Stimulated activated CD4-positive, alpha-beta T cell treated with anti-CD3 and anti-CD28 coated beads, Interleukin-4, amount 100 ng/mL, for 48 hours (primary cell): ENCODE measurements around the gene IL3.
A peak's percentile ranks its signal among the peaks of the same experiment; 100 is the strongest.

Experiments used
- DNase-seq, 2 donors: peaks; one replicate each; pipeline ENCODE4 v3.0.0-alpha.2; 2020; ENCODE audit warnings: low read depth in 2 of 2

The IL3 gene

DNA sequence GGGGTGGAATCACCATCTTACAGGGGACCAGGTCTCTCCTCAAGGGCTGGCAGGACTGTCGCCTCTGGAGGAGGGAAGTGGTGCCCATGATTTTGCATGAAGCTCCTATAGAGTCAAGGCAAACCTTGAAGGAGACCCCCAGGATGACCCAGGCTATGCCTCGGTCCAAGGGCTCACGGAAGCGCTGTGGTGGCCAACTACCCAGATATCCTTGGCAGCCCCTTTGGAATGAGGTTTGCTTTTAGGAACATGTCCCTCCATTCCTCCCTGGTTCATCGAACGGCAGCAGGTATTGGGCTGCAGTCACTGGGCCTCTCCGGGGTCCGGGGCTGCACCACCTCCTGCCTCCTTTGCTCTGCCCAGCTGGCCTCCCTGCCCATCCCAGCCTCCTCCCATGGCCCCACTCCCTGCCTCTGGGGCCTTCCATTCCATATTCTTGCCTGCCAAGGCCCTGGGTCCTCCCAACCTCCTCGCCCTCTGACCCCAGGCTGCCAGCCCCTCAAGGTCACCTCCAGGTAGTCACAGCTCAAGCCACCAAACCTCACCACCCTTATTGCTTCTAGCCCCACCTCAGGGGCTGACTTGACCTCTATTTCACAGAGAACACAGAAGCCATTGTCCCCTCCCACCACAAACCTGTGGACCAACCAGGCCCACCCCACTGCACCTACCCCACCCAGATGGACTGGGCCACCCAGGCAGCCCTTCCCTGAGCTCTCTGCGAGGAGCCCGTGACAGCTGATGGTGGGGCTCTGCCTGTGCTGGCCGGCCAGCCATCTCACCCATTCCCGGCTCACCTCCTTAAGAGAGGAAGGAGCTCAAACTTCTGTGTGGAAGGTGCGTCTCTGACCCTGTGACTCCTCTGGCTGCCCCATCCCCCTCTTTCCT is 3.6 kb upstream of the IL3 start:
- no peak for DNase-seq

DNA sequence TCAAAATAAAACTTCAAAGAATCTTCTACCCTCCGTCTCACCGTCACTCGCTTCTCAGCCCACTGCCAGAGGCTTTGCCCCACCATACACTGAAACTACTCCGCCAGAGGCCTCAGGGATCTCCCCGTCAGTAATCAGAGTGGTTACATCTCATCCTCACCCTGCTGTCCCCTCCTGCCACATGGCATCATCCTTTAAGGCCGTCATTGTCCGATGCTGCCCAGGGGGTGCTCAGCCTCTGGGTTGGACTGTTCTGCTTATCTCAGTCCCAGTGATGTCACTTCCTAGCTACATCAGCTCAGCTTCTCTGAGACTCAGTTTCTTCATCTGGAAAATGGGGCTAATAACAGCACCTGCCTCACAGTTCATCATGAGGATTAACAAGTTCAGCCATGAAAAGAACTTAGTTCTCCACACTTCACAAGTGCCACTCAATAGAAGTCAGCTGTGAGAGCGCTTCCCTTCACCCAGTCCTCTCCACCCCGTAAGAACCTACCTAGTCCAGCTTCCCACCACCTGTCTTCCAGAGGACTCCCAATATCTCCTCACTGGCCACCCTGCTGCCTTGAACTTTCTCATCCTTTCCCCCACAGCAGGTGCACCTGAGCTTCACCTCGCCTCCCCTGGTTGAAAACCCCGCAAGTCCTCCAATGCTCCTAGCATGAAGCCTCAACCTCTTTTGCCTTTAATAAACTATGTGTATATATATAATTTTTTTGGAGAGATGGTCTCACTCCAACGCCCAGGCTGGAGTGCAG is 2.8 kb upstream of the IL3 start:
- no peak for DNase-seq

DNA sequence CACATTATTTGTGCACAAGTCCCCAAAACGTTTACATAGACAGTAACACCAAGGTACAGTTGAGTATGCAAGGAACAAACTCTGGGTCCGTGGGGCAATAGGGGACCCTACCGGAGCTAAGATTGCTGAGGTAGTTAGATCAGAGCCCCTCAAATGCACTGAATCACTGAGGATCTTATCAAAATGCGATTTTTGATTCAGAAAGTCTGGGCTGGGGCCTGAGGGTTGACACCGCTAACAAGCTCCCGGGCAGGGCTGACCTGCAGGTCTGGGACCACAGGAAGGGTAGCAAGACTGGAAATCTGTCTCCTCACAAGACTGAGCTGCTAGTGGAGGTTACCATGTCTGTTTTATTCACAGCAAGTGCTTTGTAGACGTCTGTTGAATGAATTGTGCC is 1.8 kb upstream of the IL3 start:
- no peak for DNase-seq

DNA sequence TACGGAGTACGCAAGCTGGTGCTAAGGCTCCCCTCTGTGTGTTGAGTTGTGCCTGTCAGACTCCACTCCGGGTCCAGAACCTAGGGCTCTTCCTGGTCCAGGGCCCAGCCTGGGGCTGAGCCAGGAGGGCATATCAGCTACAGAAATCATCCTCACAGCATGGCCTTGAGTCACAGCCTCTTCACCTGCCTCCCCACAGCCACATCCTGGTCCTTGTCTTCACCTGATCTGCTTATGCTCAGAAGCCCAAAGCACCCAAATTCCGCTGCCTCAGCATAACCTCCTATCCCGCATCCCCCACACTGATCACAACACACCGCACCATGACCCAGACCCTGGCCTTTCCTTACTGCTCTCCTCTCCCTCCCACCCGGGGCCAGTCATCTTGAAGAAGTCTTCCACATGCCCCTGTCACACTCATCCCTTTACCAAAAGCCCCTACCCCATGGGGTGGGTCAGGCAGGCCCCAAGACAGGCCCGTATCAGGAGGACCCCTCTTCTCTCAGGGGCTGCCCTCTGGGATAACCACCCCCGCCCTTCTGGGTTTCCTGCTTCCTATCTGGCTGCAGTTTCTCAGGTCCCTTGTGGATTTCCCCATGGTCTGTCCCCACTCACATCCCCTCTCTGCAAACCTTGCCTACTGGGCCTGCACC is 1.3 kb upstream of the IL3 start:
- DNase-seq, result no peak

DNA sequence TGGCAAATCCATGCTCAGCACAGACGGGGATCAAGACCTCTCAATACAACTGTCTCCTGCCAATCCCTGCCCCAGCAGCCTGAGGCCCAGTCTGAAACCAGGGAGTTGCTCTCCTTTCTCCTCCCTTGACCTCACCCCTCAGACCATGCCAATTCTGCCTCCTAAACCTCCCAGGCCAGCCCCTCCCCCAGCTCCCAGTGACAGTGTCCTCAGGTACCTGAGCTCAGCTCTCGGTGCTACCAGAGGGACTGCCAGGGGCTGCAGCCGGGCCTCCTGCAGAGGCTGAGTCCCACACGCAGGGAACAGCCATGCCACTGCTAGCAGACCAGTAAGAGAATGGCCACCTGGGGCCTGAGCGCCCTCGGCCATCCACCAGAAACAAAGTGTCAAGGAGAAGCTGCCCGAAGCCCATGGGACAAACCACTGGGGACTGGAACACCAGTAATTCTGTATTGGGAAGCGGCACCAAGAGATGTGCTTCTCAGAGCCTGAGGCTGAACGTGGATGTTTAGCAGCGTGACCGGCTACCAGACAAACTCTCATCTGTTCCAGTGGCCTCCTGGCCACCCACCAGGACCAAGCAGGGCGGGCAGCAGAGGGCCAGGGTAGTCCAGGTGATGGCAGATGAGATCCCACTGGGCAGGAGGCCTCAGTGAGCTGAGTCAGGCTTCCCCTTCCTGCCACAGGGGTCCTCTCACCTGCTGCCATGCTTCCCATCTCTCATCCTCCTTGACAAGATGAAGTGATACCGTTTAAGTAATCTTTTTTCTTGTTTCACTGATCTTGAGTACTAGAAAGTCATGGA is 557 bp upstream of the IL3 start:
- no peak for DNase-seq

DNA sequence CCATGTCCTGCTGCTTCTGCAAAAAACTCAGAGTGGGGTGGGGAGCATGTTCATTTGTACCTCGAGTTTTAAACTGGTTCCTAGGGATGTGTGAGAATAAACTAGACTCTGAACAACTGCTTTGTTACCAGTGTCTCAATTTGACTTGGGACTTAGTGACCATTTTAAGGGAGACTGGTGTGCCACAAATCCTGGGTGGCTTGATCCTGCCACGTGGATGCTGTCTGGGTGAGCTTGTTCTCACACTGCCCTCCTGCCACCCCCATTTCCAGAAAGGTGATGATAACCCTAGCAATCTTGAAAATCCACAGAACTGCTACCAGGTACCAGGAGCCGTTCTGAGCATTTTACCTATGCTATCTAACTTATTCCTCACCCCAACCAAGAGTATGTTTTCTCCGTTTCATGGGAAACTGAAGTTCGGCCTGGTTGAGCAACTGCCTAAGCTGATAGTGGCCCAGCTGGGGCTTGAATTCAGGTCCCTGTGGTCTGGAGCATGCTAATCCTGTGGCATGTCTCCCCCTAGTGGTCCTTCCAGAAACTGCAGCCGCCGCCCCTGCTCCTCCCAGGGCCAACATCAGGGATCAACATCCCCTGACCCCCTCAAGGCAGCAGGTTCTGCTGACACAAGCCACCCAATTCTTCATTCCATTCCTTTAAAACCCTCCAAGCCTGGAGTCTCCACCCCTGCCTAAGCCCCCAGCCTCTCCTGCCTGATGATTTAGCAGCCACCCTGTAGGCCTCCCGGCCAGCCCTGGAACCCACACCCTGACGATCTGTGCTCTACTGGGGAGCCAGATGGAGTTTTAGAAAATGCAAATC is 2.8 kb downstream of the IL3 start:
- DNase-seq, result peak; percentile 80 to 92

DNA sequence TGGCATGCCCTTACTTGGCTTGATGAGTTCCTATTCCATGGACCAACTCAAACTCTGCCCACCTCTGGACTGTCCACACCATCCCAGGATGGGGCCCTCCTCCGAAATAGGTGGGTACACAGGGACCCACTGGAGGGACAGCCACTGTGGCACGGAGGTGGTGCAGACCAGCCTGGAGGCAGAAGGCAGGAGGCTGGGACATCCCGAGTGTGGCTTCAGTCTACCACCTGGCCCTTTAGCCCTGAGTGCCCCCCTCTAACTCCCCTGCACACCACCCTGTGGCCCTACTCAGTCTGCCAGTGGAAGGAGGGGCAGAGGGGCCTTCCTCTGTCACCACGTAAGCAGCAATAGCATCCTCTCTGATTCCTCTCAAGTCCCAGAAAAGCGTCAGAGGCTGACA is 3.7 kb downstream of the IL3 start:
- no peak for DNase-seq

DNA sequence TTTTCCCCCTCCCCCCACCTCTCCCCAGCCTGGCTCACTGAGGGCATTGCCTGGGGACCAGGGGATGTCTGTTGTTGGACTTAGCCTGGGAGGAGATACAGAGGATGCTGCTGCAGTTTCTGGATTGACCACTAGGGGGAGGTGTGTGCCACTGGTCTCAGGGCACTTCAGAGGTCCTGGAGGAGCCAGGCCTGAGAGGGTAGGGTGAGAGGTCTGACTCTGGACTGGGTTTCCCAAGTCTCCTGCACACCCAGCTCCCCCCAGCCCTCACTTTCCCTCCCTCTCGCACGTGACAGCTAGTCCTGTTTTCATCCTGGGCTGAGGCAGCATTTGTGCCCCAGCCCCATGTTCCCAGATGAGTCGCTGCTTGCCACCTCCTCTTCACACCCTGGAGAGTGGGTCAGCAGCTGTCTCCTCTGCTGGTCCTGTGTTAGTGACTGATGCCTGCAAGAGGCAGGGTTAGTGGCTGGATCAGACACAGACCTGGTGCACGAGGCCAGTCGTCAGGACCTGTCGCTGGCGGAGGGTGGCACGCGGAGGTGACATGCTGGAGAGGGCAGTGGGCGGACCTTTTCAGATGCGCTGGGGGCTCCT is 4.4 kb downstream of the IL3 start:
- peak; percentile 80 to 88 for DNase-seq

DNA sequence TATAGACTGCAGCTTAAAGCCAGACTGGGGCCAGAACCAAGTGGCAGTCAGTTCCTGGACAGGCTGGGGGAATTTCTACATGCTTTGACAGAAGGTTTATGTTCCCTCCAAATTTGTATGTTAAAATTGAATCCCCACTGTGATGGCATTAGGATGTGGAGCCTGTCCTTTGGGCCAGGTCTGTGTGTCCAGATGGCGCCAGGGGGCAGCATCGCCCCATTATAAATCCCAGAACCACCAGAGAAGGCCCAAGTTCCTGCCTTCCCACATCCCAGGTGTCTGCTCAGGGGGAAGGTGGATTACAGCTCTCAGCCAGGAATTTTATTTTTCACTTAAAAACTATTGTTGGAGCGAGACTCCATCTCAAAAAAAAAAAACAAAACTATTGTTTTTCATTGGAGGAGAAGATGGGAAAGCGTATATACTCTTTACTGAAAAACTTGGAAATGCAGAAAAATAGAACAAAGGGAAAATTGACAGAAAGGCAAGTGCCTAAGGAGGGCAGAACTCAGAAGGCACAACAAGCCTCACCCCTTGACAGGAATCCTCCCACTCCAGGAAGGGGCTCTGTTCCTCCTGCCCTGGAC is 5.0 kb downstream of the IL3 start:
- DNase-seq, result peak in 1 of 2 donors; percentile 54

DNA sequence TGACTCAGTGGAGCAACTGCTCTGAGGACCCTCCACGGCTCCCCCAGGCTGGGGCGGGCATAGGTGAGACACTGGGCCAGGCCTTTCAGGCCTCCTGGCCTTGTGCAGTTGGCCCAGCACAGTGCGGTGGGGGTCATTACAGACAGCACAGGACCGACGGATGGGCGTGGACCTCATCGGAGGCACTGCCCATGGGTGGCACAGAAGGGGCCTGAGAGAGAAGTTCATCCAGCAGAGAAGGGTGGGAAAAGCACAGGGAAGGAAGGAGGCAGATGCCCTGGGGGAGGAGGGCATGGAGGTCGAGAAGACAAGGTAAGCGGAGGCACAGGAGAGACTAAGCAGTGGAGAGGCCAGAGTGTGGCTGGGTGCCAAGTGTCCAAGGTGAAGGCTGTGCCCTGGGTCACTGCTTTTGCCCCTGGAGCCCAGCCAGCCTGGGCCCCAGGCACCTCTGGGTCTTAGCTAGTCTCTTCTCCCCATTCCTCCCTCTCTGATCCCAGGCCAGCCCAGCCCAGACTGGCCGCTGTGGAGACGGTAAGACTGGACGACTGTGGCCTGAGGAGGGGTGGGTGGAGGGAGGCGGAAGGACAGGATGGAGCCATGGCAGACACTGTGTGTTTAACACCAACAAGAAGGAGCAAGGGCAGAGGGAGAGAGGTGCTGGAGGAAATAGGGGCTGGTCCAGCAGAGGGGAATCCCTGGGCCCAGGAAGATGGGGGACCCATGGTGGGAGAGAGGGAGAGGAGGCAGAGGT is 5.7 kb downstream of the IL3 start:
- no peak for DNase-seq

DNA sequence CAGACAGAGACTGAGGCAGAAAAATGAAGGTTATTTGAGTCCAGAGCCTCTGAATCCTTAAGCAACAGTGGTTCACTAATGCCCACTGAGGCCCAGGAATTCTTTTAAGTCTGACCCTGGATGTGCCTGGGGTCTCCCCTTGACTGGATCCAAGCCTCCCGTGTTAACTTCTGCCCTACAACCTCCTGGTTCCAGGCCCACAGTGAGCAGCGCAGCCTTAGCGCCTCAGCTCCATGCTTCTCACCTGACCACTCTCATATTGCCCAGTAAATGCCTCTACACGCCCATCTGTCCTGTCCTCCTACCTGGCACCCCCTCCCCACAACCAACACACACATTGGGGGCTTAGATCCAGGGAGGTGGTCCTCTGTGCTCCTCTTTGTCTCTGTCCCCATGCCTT is 6.4 kb downstream of the IL3 start:
- no peak for DNase-seq

DNA sequence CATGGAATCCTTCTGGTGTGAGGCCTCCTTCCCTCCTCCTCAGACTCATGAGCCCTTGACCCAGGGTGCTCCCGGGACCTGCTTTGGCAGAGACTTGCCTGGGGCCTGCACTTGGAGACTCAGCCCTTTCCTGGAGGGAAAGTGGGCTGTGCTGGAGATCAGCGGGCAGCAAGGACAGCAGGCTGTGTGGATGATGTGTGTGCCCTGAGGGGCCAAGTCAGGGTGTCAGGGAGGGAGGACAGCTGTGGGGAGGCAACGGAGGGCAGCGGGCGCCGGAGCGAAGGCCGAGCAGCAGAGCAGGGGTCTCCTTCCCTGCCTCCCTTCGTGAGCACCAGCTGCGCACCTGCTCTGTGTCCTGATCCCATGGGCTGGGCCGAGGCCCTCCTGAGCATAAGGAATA is 7.0 kb downstream of the IL3 start:
- no peak for DNase-seq

DNA sequence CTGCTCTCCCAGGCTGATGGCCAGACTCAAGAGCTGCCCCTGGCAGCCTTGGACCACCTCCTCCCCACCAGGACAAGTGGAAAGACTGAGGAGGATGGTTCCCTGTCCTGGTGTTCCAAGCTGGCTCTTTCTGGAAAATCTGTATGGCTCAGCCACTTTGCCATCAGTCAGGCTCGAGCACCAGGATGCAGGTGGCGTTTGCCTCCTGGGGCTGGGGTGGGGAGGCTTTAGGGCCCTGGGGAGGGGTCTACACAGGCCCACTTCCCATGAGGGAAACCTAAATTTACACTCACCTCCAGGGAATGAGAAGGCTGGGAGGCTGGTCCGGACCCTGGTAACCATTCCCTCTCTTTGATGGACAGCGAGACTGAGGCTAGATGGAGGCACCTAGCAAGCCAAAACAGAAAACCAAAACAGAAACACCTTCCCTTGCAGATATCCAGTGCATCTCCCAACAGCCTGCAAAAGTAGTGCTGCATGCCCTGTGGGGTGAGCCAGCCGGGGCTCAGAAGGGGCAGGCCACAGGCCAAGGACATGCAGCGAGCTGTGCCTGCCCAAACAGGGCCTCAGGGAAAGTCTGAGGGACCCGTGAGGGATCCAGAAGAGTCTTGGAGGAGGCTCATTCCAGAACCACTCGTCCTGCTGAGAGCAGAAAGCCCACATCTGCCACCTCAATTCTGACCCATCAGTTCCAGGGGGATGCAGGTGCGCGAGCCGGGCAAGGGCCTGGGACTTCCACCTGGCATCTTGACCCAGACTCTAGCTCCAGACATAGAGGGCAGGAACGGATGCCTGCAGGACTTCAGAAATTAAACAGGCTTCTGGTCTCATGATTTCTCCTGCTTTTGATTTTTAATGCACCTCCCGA is 7.7 kb downstream of the IL3 start:
- DNase-seq, result no peak

DNA sequence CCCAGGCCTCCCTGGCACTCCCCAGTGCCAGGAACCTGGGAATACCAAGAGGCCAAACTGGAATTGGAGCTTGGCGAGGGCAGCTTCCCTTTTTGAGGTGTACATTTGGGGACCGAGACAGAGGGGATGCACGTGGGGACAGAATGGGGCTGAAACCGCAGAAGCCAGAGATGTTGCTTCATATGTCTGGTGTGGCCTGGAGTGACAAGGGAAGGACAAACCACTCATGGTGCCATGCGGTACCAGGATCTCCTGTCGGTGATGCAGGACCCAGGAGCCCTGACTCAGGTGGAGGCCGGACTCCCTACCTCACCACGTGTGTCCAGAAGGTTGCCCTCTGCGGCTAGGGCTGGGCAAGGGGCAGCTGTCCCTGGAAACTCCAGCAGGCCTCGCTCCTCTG is 9.1 kb downstream of the IL3 start:
- DNase-seq, result no peak

DNA sequence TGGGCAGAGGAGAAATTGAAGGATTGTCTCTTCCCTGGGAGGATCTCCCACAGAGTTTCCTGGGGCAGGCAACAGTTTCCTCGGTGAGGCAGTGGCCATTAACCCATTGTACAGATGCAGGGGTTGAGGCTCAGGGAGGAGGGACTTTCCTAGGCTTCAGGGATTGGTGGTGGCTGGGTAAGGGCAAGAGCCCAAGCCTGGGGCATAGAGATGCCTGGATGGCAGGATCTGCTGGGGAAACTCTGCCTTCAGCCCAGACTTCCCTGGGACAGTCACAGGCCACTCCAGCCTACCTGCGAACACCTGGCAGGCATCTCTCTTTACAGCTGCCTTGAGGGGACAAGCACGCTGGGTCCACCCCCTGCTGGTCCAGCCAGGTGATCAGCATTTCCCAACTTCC is 9.5 kb downstream of the IL3 start:
- no peak for DNase-seq

DNA sequence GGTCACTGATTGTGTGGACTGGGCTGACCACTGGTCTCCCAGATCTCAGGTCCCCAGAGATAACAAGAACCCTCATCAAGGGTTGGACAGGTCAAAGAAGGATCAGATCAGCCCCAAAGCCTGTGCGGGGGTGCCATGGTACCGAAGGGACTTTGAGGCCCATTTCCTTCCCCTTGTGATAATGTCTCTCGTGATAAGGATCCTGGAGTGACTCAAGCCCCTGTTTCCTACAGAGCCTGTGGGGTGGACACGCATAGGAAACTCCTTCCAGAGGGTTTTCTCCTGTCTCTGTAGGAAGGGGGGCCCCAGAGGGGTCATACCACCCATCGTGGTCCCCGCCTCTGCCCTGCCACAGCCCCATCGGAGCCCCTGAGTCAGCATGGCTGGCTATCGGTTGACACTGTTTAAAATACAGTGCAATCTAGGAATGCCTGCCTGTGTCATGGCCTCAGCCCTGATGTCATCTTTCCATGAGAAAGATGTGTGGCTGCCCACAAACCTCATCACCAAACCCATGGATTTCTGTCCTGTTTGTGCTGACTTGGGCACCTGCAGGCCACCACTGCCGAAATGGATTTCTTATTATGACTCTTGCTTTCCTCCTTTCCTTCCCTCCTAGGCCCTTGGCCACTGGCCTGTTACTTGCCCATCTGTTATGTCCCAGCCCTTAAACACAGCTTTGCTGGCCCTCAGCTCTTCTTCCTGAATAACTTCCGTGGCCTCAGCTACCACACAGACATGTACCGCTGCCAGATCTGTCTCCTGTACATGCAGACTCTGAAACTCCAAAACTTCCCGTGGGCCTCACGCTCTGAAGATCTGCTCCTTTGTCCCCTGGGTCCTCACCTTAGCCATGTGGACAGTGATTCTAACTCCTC is 10.2 kb downstream of the IL3 start:
- peak; percentile 52 to 63 for DNase-seq

DNA sequence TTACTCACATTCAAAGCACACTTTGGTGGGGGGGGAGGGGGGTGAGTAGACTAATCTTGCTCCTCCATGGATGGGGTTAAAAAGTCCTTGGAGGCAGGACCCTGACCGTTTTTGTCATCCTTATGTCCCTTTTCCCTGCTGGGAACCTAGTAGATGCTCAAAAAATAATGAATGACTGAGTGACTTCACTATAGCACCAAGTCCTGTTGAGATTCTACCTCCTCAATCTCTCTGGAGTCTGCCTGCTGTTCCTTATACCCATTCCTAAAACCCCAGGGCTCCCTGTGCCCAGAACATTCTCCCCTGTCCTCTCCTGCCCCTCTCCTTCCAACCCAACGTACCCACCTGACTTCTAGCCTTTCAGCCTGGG is 10.9 kb downstream of the IL3 start:
- DNase-seq, result no peak

DNA sequence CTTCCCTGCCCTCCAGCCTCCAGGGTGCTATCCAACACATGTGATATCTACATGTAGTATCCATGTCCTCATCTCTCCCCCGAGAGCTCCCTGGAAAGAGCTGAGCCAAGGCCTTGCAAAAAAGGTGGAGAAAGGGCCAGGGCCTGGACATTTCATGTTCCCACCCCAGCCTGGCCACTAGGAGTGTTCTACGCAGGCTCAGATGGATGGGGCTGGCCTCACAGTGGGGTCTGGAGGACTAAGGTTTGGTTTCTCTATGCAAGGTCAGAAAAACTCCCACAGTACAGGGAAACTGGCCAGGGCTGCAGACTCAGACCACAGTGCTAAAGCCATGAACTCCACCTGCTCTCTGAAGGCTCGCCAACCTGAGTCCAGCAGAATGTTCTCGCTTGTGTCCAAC is 11.6 kb downstream of the IL3 start:
- no peak for DNase-seq
